HG03280 (cell line): ENCODE results near the gene MED17.
"Not testable (repeated sequence)": the region's sequence is repeated elsewhere in the genome, so short reads cannot be mapped to it uniquely, and the experiment has no call there.

Experiments
- ATAC-seq: cut with Tn5 transposase; IDR thresholded peaks from one replicate; pipeline ENCODE4 v1.9.1; 2021; ENCODE audit warnings: mild to moderate bottlenecking, moderate library complexity; ENCODE audit not compliant: unreplicated experiment

MED17 gene, protein sequence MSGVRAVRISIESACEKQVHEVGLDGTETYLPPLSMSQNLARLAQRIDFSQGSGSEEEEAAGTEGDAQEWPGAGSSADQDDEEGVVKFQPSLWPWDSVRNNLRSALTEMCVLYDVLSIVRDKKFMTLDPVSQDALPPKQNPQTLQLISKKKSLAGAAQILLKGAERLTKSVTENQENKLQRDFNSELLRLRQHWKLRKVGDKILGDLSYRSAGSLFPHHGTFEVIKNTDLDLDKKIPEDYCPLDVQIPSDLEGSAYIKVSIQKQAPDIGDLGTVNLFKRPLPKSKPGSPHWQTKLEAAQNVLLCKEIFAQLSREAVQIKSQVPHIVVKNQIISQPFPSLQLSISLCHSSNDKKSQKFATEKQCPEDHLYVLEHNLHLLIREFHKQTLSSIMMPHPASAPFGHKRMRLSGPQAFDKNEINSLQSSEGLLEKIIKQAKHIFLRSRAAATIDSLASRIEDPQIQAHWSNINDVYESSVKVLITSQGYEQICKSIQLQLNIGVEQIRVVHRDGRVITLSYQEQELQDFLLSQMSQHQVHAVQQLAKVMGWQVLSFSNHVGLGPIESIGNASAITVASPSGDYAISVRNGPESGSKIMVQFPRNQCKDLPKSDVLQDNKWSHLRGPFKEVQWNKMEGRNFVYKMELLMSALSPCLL

DNA sequence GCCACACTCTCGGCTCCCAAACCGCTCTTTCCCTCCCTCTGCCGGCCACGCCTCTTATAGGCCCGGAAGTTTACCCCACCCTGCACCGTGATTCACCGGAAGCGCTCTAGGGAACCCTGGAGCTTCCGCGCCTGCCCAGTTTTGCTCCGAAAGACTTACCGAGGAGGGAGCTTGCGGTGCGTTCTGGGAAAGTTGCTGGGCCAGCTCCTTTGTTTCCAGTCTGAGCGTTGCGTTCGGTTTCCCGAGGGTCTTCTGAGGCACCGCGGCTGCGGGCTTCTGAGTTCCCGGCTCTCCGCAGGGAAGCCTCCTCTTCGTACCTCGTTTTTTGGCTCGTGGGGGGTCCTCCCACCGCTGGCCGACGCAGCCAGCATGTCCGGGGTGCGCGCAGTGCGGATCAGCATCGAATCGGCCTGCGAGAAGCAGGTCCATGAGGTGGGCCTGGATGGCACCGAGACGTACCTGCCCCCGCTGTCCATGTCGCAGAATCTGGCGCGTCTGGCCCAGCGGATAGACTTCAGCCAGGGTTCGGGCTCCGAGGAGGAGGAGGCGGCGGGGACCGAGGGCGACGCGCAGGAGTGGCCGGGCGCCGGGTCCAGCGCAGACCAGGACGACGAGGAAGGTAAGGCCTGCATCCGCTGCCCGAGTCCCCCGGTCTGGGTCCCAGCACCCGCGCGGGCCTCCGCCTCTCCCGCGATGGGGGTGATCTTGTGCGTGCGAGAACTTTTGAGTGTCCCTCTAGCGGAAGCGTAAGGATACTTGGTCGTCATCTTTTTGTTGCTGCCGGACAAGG, at the start of gene MED17:
MED17 (plus strand) TSS at position 138 of the 790 bp plus-strand sequence; CDS start at position 370, 232 bp downstream.
- peak; percentile 92 for ATAC-seq

DNA sequence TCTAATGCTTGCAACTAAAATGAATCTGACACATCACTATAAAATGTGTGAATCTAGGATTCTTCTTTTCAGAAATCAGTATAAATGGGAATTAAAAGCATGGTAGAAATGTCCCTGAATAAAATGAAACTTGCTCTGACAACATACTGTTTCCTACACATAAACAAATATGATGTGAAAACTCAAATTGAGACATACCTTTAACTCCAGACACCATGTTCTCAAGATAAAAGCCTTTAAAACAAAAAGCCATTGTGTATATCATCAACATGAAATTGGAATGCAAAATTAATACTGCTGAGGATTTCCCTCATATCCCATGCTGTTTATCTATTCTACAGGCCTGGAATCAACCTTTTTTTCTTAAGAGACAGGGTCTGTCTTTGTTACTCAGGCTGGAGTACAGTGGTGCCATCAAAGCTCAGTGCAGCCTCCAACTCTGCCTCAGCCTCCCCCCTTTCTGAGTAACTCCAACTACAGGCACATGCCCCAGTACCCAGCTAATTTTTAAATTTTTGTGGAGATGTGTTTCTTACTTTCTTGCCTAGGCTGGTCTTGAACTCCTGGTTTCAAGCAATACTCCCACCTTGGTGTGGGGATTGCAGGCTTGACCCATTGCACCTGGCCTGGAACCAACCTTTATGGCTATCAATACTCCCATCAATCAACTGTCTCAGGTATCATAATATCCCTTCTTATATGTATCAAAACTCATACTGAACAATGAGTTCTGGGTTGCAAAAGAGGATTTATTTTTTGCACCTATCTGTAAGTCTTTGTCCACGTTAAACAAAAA, 49.5 kb upstream of the MED17 start:
- no peak for ATAC-seq

DNA sequence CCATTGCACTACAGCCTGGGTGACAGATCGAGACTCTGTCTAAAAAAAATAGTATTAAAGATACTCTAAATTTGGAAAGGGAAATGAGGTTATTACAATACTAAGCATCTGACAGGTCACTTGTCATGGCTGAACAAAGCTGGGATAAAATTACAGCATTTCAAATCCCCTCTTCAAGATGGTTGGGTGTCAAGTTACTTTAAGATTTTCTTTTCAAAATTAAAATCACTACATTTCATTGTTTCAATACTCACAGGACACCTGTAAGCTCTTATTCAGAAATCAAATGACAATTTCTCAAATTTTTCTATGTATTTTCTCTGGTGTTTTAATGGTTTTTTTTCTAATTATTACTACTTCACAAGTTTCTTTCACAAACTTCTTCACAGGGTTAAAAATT, 48.5 kb upstream of the MED17 start:
- no peak for ATAC-seq

DNA sequence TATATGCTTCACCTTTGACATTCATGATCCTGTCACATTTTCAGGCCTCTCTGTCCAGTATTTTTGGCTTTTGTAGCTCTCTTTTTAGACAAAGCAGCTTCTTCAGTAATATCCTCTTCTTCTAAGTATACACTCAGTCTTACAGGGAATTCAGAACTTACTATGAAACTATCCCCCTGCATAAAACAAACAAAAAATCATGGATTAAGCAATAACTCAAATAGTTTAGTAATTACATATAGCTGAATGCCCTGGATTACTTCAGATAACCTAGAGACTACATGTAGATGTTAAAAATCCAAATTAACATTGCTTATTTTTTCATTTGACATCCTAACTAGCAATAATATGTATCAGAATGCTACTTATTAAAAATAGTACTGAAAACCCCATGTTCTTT, 48.0 kb upstream of the MED17 start:
- no peak for ATAC-seq

DNA sequence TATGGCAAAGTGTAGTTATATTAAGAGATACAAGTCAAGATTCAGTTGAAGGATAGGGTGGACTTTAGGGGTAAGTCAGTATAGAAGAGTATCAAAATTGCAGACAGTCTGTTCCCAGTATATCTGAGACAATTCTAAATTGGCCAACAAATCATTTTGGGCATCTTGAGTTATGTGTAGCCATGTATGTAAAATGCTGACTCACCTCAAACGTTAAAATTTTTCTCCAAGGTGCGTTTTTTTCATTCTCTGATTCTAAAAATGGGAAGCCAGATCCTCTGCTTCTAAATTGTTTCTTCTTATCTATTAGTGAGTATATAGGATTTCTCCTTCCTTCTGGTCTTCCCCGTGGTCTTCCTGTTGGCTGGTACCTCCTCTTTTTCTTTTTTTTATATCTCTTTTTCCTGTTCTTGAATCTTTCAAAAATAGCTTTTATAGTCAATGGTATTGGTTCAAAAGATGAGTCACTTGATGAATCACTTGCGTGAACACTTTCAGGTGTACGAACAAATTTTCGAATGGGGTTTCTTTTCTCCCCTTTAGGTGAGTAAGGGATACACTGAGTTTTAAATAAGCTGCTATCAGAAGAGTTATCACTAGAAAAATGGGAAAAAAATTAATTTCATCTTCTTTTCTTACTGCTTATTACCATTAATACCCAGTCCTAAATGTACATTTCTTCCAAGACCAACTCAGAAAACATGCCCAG, 46.0 kb upstream of the MED17 start:
- no peak for ATAC-seq

DNA sequence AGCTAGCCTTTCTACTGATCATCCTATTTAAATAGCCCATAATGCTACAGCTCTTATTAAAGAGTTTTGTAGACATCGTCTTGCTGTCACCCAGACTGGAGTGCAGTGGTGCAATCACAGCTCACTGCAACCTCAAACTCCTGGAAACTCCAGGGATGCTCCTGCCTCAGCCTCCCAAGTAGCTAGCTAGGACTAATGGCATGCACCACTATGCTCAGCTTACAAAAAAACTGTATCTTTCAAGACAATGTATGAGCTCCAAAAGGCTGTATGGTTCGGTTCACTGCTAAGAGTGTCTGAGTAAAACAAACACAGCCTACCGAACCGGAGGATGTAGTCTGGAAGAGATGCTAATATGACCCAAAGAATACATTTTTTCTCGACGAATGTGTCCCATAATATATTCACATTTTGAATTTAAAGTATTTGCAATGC, 45.4 kb upstream of the MED17 start:
- ATAC-seq = no peak

DNA sequence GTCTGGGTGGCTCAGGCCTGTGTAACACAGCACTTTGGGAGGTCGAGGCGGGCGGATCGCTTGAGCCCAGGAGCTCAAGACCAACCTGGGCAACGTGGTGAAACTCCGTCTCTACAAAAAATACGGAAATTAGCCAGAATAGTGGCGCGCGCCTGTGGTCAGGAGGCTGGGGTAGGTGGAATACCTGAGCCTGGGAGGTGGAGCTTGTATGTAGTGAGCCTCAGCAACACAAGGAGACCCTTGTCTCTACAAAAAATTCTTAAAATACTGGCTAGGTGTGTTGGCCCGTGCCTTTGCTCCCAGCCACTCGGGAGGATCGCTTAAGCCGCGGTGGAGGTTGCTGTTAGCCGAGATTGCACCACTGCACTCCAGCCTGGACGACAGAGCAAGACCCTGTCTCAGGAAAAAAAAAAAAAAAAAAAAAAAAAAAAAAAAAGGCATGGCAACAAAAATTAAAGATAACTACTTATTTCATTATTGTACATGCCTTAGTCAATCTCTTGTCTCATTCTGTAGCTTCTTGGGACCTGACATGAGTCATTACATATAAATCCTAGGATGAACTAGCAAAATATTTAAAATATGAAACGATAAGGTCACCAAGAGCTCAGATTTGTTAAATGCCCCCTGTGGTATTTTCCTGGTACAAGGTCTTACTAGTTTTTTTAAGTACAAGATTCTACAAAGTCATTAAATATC, 43.9 kb upstream of the MED17 start:
- ATAC-seq = no peak

DNA sequence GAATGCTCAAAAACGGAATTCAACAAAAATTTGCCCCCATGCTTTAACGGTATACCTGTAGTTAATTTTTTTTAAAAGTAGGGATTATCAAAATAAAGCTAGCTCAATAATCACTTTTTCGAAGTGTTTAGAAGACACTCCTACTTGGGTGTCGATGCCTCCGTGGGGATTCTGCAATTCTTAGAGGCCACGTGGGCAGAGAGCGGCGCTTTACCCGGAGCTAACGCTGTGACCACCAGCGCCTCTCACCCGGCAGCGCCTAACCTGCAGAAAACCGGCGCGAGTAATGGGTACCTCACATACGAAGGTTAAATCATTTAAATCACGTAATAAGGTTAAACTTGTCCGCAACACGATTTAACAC, 43.4 kb upstream of the MED17 start:
- ATAC-seq = peak; percentile 33

DNA sequence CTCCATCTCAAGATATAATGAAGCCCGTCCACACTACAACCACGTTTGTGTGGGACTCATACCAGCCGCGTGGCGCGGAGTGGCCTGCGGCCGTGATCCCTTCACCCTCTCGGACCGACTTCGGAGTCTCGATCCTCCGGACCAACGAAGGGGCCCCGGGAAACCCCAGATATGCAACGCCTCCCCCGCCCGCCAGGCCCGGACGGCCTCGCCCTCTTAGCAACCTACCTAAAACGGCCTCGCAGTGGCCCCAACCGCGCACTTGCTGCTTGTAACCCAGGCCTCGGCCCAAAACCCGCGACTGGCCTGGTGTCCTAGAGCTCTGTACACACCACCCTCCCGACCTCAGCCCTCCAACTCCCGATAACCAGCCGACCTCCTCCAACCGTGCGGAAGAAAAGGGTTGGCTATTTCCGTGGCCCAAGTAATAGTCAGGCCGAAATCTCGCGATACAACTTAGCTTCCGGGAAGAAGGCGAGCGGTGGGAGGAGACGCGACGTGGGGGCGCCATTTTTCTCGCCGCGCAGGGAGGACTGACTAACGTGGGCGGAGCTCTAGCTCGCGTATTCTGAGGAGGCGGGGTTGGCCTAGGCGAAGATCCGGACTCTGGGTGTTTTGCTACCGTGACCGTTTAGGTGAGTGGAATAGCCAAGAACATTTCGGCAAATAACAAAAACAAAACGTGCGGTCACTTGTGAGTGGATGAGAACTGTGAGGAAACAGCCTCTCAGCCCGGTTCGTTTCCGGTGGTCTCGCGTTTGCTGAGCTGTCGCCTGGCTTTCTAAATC, 42.8 kb upstream of the MED17 start, which contains the start of the genes C11orf54 and TAF1D:
C11orf54 (plus strand) TSS at position 579 of the 788 bp plus-strand sequence. CDS start 5,722 bp downstream, outside the sequence.
TAF1D (minus strand) TSS at position 402 of the 788 bp plus-strand sequence. CDS start 2,191 bp downstream, outside the sequence.
- peak; percentile 90 for ATAC-seq

DNA sequence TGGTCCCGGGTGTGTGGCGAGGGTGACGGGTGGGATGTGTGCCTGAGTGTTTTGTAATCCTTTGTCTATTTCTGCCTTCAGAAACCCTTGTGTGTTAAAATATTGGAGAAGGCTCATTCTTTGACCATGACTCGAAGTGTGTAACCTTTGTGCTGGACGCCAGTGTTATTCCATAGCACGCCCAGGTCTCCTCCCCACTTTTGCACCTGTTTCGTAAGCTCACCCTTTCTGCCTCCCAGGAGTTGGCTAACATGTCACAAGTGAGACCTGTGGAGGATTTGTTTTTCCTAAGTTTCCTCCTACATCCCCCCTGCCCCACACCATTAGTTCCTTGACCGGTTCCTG, 42.2 kb upstream of the MED17 start:
- peak; percentile 16 for ATAC-seq

DNA sequence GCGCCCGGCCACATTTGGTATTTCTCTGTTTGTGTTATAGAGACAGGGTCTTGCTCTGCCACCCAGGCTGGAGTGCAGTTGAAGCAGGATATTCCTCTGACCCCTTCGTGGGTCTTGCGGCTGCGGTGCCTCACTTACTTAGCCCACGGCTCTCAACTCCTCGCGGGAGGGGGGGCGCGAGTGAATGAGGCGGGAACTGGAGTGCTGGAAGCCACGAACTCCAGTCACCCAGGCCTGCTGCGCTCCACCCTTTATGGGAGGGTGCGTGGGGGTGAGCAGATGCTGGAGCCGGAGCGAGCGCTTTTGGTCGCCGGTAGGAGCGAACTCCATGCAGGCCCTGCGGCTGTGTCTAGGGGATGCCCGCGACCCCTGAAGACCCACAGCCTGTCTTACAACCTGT, 40.8 kb upstream of the MED17 start:
- no peak for ATAC-seq

DNA sequence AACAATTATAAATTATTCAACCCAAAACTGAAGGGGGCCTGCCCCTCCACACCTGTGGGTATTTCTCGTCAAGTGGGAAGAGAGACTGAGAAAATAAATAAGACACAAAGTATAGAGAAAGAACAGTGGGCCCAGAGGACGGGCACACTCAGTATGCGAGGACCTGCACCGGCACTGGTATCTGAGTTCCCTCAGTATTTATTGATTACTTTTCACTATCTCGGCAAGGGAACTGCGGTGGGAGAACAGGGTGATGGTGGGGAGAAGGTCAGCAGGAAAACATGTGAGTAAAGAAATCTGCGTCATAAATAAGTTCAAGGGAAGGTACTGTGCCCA, 39.4 kb upstream of the MED17 start:
- no peak for ATAC-seq

DNA sequence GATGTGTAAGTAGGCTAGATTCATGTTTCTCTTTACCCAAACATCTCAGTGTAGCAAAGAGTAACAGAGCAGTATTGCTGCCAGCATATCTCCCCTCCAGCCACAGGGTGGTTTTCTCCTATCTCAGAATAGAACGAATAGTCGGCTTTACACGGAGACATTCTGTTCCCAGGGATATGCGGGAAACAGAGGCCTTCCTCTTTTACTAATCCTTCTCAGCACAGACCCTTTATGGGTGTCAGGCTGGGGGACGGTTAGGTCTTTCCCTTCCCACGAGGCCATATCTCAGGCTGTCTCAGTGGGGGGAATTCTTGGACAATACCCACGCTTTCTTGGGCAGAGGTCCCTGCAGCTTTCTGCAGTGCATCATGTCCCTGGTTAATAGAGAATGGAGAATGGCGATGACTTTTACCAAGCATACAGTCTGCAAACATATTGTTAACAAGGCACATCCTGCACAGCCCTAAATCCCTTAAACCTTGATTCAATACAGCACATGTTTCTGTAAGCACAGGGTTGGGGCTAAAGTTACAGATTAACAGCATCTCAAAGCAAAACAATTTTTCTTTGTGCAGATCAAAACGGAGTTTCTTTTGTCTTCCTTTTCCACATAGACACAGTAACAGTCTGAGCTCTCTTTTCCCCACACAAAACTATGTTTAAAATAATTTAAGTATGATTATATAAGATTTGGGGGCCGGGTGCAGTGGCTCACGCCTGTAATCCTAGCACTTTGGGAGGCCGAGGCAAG, 38.9 kb upstream of the MED17 start:
- ATAC-seq = not testable (repeated sequence)

DNA sequence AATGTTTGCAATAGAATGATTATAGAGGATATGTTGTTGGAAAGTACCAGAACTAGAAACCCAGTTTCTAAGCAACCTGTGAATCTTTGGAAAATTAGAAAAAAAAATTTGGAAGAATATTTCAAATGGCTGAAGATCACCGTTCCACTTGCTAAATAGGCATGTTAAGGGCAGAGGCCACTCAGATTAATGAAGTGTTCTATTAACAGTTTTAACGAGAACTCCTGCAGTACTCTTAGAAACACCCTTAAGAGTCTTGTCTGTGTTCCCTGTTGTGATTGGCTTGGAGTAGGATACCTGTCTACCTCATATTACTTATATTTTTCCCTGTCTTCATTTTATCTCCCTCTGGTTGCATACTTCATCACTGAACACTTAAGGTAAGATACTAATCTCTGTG, 38.0 kb upstream of the MED17 start:
- no peak for ATAC-seq

DNA sequence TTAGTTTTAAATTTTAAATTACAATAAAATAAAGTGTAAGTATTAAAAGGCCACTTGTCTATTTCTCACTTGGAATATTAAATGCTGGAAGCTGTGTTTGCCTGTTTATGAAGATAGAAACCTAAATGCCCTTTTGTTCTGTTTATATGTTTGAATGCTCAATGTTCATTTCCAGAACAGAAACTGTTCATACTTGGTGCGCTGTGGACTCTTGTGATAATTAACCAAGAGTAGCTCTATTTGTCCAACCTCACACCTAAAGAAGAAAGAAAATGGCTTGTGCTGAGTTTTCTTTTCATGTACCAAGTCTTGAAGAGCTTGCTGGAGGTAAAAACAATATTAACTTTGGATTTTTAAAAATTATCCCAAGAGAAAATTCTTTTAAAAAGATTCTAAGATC, 37.0 kb upstream of the MED17 start:
- ATAC-seq = no peak

DNA sequence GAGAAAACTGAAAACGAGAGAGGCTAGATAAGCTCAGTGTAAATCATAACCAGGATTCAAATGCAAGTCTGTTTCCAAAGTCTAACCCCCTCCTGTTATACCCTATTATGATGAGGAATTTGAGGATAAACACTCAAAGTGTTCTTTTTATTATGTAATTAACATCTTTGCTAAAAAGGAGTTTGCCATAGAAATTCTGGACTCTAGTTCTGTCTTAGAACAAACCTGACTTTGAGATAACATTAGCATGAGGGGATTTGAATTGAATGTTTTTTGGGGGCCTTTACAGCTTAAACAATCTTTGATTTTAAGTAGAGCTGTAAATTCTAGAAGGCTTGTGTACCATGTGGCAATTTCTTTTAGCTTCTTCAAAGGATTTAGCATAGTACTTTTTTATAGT, 33.1 kb upstream of the MED17 start:
- no peak for ATAC-seq

DNA sequence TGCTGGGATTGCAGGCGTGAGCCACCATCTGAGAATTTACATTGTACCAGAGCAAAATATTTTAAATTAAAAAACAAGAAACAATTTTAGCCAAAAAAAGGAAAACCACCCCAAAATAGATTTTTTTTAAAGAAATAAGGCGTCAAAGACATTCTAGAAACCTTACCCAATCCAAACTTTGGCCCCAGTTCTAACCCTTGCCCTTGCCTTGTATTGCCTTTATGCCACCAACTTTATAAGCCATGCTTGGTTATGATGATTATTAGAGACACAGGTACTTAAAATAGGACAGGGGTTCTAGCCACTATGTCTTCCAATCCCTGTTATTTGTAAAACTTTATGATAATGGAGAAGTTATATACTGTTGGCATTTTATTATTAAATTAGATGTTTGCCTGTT, 30.8 kb upstream of the MED17 start:
- ATAC-seq = no peak

DNA sequence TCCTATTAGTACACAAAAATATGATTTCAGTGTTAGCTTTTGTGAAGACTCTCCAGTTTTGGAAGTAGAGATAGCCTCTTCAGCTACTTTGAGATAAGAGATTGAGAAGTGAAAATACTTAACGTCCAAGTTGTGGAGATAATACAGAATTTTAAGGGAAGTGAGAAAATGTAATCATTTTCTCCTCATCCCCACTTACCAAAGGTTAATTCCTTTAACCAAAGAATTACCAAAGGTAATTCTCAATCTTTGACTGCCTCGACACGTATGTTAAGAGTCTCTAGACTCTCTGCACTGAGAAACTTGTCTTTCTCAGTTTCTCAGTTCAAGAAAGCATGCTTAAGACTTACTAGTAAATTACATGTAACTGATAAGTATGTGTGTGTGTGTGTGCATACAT, 27.3 kb upstream of the MED17 start:
- ATAC-seq = no peak
